CD4-positive, alpha-beta T cell treated with Interleukin-4 for 1 hour (primary cell): ENCODE results near the gene PHACTR2.
"Not testable (repeated sequence)": the region's sequence is repeated elsewhere in the genome, so short reads cannot be mapped to it uniquely, and the experiment has no call there.

Experiments used
- DNase-seq, 2 donors: peaks; one replicate each; pipeline ENCODE4 v3.0.0-alpha.2; 2020 to 2022

Gene PHACTR2

GRCh38 chr6:143699430-143699825 lies 21.7 kb downstream of the PHACTR2 start:
- DNase-seq, result no peak

- no peak for DNase-seq
Measured at GRCh38 chr6:143700684-143701348, 23.1 kb downstream of the PHACTR2 start.

- DNase-seq, result no peak
Measured at GRCh38 chr6:143701349-143702234, 23.8 kb downstream of the PHACTR2 start.

- DNase-seq, result no peak
Measured at GRCh38 chr6:143705569-143705968, 27.8 kb downstream of the PHACTR2 start.

GRCh38 chr6:143707697-143708096 lies 29.9 kb downstream of the PHACTR2 start:
- DNase-seq, result no peak

GRCh38 chr6:143708889-143709288 lies 31.1 kb downstream of the PHACTR2 start:
- no peak for DNase-seq

GRCh38 chr6:143711714-143712113 lies 33.9 kb downstream of the PHACTR2 start:
- DNase-seq, result no peak

GRCh38 chr6:143718472-143718871 lies 40.7 kb downstream of the PHACTR2 start:
- no peak for DNase-seq

GRCh38 chr6:143721642-143722041 lies 43.9 kb downstream of the PHACTR2 start:
- no peak for DNase-seq

- no peak for DNase-seq
Measured at GRCh38 chr6:143724876-143725275, 47.1 kb downstream of the PHACTR2 start.

- DNase-seq, result no peak
Measured at GRCh38 chr6:143726015-143726647, 48.4 kb downstream of the PHACTR2 start.

- no peak for DNase-seq
Measured at GRCh38 chr6:143727035-143727434, 49.3 kb downstream of the PHACTR2 start.

GRCh38 chr6:143731789-143732188 lies 54.0 kb downstream of the PHACTR2 start:
- DNase-seq, result no peak

- DNase-seq, result no peak
Measured at GRCh38 chr6:143732536-143732935, 54.8 kb downstream of the PHACTR2 start.

GRCh38 chr6:143733510-143733909 lies 55.7 kb downstream of the PHACTR2 start:
- DNase-seq, result no peak

GRCh38 chr6:143734641-143735063 lies 56.9 kb downstream of the PHACTR2 start:
- no peak for DNase-seq

GRCh38 chr6:143738072-143738690 lies 60.4 kb downstream of the PHACTR2 start:
- not testable (repeated sequence) for DNase-seq

- DNase-seq, result no peak
Measured at GRCh38 chr6:143739341-143739851, 61.6 kb downstream of the PHACTR2 start.

GRCh38 chr6:143740213-143740612 lies 62.4 kb downstream of the PHACTR2 start:
- DNase-seq, result no peak

GRCh38 chr6:143741480-143741879 lies 63.7 kb downstream of the PHACTR2 start:
- no peak for DNase-seq

GRCh38 chr6:143742070-143742954 lies 64.5 kb downstream of the PHACTR2 start:
- DNase-seq, result no peak

GRCh38 chr6:143742955-143743255 lies 65.1 kb downstream of the PHACTR2 start:
- DNase-seq, result no peak
